Measurements from ENCODE around the gene LARP4B. TPM values are rescaled to one million over a fixed set of nuclear protein-coding genes. Genes with fewer than 3 reads are reported as not detected.

The LARP4B gene
- total and polyA plus RNA-seq, 7 experiments from 2014 or later: 31.9 to 114 (median 93.5) TPM

- intact Hi-C loops (cut with micrococcal nuclease): no loop called here
- peaks cover 0 to 3% of the 10 kb centered on the region in 2 donors for H3K4me1 ChIP-seq (ENCODE audit: control insufficient read depth in 2 of 2, insufficient read depth in 2 of 2, low read length in 2 of 2)
- ATAC-seq (no peak), DNase-seq (no peak)
- H3K36me3 ChIP-seq (ENCODE audit: control insufficient read depth in 2 of 3, insufficient read depth in 3 of 3, low read length in 3 of 3): no peaks in the 10 kb centered on the region
- Mint-ChIP-seq H3K4me3 (no peak overlapping the region), H3K9me3 (no peaks in the 10 kb centered on the region), H3K27me3 (peaks cover 0 to 10% (median 4%) of the 10 kb centered on the region in 5 donors), H3K27ac (no peak overlapping the region), H3K36me3 (no peaks in the 10 kb centered on the region), H3K4me1 (peaks cover 0 to 4% (median 3%) of the 10 kb centered on the region in 7 donors)
- no peak overlapping the region for H3K4me3 ChIP-seq (ENCODE audit: low read length)
- no peaks in the 10 kb centered on the region for H3K9me3 ChIP-seq (ENCODE audit: control insufficient read depth in 2 of 3, low read length in 3 of 3)
- ChIA-PET CTCF (no interaction called here), POLR2A (no interaction called here)
- H3K27ac ChIP-seq (ENCODE audit: low read depth, low read length): no peak overlapping the region
- no peaks in the 10 kb centered on the region for H3K27me3 ChIP-seq (ENCODE audit: control insufficient read depth in 2 of 2, insufficient read depth in 2 of 2, low read length in 2 of 2)
Measured at GRCh38 chr10:949446-949845, 17.9 kb upstream of the LARP4B start.

DNA sequence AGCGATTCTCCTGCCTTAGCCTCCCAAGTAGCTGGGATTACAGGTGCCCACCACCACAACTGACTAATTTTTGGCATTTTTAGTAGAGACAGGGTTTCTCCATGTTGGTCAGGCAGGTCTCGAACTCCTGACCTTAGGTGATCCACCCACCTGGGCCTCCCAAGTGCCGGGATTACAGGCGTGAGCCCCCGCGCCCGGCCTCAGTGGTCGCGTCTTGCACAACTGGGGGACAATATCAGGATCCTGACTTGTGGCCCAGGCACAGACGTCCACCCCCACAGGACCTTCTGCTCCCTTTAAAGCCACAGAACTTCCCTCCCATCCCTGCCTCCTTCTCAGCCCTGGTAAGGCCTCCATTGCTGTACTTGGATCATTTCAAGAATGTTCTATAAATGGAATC, 16.8 kb upstream of the LARP4B start:
- ChIA-PET CTCF (no interaction called here), POLR2A (no interaction called here)
- H3K36me3 ChIP-seq (ENCODE audit: control insufficient read depth in 2 of 3, insufficient read depth in 3 of 3, low read length in 3 of 3): no peaks in the 10 kb centered on the region
- no peaks in the 10 kb centered on the region for H3K9me3 ChIP-seq (ENCODE audit: control insufficient read depth in 2 of 3, low read length in 3 of 3)
- no peak overlapping the region for H3K4me3 ChIP-seq (ENCODE audit: low read length)
- Mint-ChIP-seq H3K9me3 (no peaks in the 10 kb centered on the region), H3K27me3 (peaks cover 0 to 7% (median 0%) of the 10 kb centered on the region in 5 donors), H3K36me3 (no peaks in the 10 kb centered on the region), H3K4me3 (no peak overlapping the region), H3K4me1 (peaks cover 0 to 10% (median 5%) of the 10 kb centered on the region in 7 donors), H3K27ac (no peak overlapping the region)
- ATAC-seq: no peak
- no peak overlapping the region for H3K27ac ChIP-seq (ENCODE audit: low read depth, low read length)
- H3K27me3 ChIP-seq (ENCODE audit: control insufficient read depth in 2 of 2, insufficient read depth in 2 of 2, low read length in 2 of 2): no peaks in the 10 kb centered on the region
- no peak for DNase-seq
- peaks cover 0 to 8% of the 10 kb centered on the region in 2 donors for H3K4me1 ChIP-seq (ENCODE audit: control insufficient read depth in 2 of 2, insufficient read depth in 2 of 2, low read length in 2 of 2)
- intact Hi-C loops (cut with micrococcal nuclease): no loop called here

- no peaks in the 10 kb centered on the region for H3K9me3 ChIP-seq (ENCODE audit: control insufficient read depth in 2 of 3, low read length in 3 of 3)
- no peaks in the 10 kb centered on the region for H3K27me3 ChIP-seq (ENCODE audit: control insufficient read depth in 2 of 2, insufficient read depth in 2 of 2, low read length in 2 of 2)
- Mint-ChIP-seq H3K4me3 (no peak overlapping the region), H3K27ac (no peak overlapping the region), H3K4me1 (peaks cover 0 to 10% (median 5%) of the 10 kb centered on the region in 7 donors), H3K27me3 (peaks cover 0 to 7% (median 0%) of the 10 kb centered on the region in 5 donors), H3K9me3 (no peaks in the 10 kb centered on the region), H3K36me3 (no peaks in the 10 kb centered on the region)
- H3K4me3 ChIP-seq (ENCODE audit: low read length): no peak overlapping the region
- H3K27ac ChIP-seq (ENCODE audit: low read depth, low read length): no peak overlapping the region
- DNase-seq (no peak), ATAC-seq (no peak)
- no peaks in the 10 kb centered on the region for H3K36me3 ChIP-seq (ENCODE audit: control insufficient read depth in 2 of 3, insufficient read depth in 3 of 3, low read length in 3 of 3)
- intact Hi-C loops (cut with micrococcal nuclease): no loop called here
- ChIA-PET POLR2A (no interaction called here), CTCF (no interaction called here)
- peaks cover 0 to 8% of the 10 kb centered on the region in 2 donors for H3K4me1 ChIP-seq (ENCODE audit: control insufficient read depth in 2 of 2, insufficient read depth in 2 of 2, low read length in 2 of 2)
Measured at GRCh38 chr10:947881-948280, 16.4 kb upstream of the LARP4B start.

GRCh38 chr10:947051-947450, 15.5 kb upstream of the LARP4B start:
- intact Hi-C loops (cut with micrococcal nuclease): no loop called here
- no peaks in the 10 kb centered on the region for H3K36me3 Mint-ChIP-seq
- H3K27ac Mint-ChIP-seq: no peak overlapping the region
- H3K27me3 Mint-ChIP-seq: peaks cover 0 to 7% (median 0%) of the 10 kb centered on the region in 5 donors
- DNase-seq (no peak), ATAC-seq (no peak)
- no peak overlapping the region for H3K4me3 Mint-ChIP-seq
- Histone ChIP-seq H3K27ac (ENCODE audit: low read depth, low read length) (no peak overlapping the region), H3K36me3 (ENCODE audit: control insufficient read depth in 2 of 3, insufficient read depth in 3 of 3, low read length in 3 of 3) (no peaks in the 10 kb centered on the region), H3K27me3 (ENCODE audit: control insufficient read depth in 2 of 2, insufficient read depth in 2 of 2, low read length in 2 of 2) (no peaks in the 10 kb centered on the region), H3K9me3 (ENCODE audit: control insufficient read depth in 2 of 3, low read length in 3 of 3) (no peaks in the 10 kb centered on the region), H3K4me1 (ENCODE audit: control insufficient read depth in 2 of 2, insufficient read depth in 2 of 2, low read length in 2 of 2) (peaks cover 0 to 8% of the 10 kb centered on the region in 2 donors), H3K4me3 (ENCODE audit: low read length) (no peak overlapping the region)
- ChIA-PET CTCF (no interaction called here), POLR2A (no interaction called here)
- no peaks in the 10 kb centered on the region for H3K9me3 Mint-ChIP-seq
- peaks cover 0 to 11% (median 10%) of the 10 kb centered on the region in 7 donors for H3K4me1 Mint-ChIP-seq

DNA sequence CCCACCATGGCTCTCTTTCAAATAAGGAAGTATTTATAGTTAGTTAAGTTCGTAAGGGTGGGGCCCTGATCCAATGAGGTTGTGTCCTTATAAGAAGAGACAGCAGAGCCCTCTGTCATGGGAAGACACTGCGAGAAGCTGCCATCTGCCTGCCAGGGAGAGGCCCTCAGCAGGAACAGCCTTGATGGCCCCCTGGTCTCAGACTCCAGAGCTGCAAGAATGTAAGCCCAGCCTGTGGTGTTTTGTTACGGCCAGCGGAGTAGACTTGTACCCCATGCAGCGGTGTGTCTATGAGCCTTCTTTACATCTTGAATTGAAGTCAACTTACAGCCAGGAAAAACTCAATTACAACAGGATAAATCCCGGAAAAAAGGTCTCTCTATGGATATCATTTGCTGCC, 14.3 kb upstream of the LARP4B start:
- Histone ChIP-seq H3K27me3 (ENCODE audit: control insufficient read depth in 2 of 2, insufficient read depth in 2 of 2, low read length in 2 of 2) (no peaks in the 10 kb centered on the region), H3K4me1 (ENCODE audit: control insufficient read depth in 2 of 2, insufficient read depth in 2 of 2, low read length in 2 of 2) (peaks cover 0 to 8% of the 10 kb centered on the region in 2 donors), H3K27ac (ENCODE audit: low read depth, low read length) (no peak overlapping the region), H3K36me3 (ENCODE audit: control insufficient read depth in 2 of 3, insufficient read depth in 3 of 3, low read length in 3 of 3) (no peaks in the 10 kb centered on the region), H3K9me3 (ENCODE audit: control insufficient read depth in 2 of 3, low read length in 3 of 3) (no peaks in the 10 kb centered on the region), H3K4me3 (ENCODE audit: low read length) (no peak overlapping the region)
- intact Hi-C loops (cut with micrococcal nuclease): no loop called here
- Mint-ChIP-seq H3K27ac (no peak overlapping the region), H3K27me3 (peaks cover 0 to 5% (median 0%) of the 10 kb centered on the region in 5 donors), H3K4me1 (peaks cover 0 to 13% (median 10%) of the 10 kb centered on the region in 7 donors), H3K4me3 (no peak overlapping the region), H3K9me3 (no peaks in the 10 kb centered on the region), H3K36me3 (no peaks in the 10 kb centered on the region)
- CTCF ChIA-PET: no interaction called here
- POLR2A ChIA-PET: no interaction called here
- DNase-seq (no peak), ATAC-seq (no peak)

GRCh38 chr10:944034-944831, 12.7 kb upstream of the LARP4B start:
- Mint-ChIP-seq H3K36me3 (peaks cover 0 to 2% (median 0%) of the 10 kb centered on the region in 5 donors), H3K27ac (peak overlapping the region in 4 of 9 donors; percentile 12 to 46 (median 18)), H3K4me3 (peak overlapping the region in 5 of 10 donors; percentile 2 to 52 (median 26)), H3K27me3 (no peaks in the 10 kb centered on the region), H3K9me3 (no peaks in the 10 kb centered on the region), H3K4me1 (peaks cover 6 to 22% (median 14%) of the 10 kb centered on the region in 7 donors)
- H3K27ac ChIP-seq (ENCODE audit: low read depth, low read length): no peak overlapping the region
- CTCF ChIA-PET: no interaction called here
- DNase-seq (peak in 2 of 9 donors; percentile 22 to 34), ATAC-seq (peak; percentile 94)
- peaks cover 0 to 14% of the 10 kb centered on the region in 2 donors for H3K4me1 ChIP-seq (ENCODE audit: control insufficient read depth in 2 of 2, insufficient read depth in 2 of 2, low read length in 2 of 2)
- intact Hi-C loops (cut with micrococcal nuclease): no loop called here
- POLR2A ChIA-PET: no interaction called here
- H3K4me3 ChIP-seq (ENCODE audit: low read length): no peak overlapping the region
- no peaks in the 10 kb centered on the region for H3K36me3 ChIP-seq (ENCODE audit: control insufficient read depth in 2 of 3, insufficient read depth in 3 of 3, low read length in 3 of 3)
- H3K9me3 ChIP-seq (ENCODE audit: control insufficient read depth in 2 of 3, low read length in 3 of 3): no peaks in the 10 kb centered on the region
- H3K27me3 ChIP-seq (ENCODE audit: control insufficient read depth in 2 of 2, insufficient read depth in 2 of 2, low read length in 2 of 2): no peaks in the 10 kb centered on the region
